Middle frontal gyrus (tissue), 1 donor: Measurements from ENCODE around the gene WNK1.
"Not testable (repeated sequence)": the region's sequence is repeated elsewhere in the genome, so short reads cannot be mapped to it uniquely, and the experiment has no call there.

Source experiments
- DNase-seq: peaks from one replicate; pipeline ENCODE4 v3.0.0-alpha.2; 2015; ENCODE audit warnings: low spot score; ENCODE audit errors: extremely low spot score

WNK1 gene

DNA sequence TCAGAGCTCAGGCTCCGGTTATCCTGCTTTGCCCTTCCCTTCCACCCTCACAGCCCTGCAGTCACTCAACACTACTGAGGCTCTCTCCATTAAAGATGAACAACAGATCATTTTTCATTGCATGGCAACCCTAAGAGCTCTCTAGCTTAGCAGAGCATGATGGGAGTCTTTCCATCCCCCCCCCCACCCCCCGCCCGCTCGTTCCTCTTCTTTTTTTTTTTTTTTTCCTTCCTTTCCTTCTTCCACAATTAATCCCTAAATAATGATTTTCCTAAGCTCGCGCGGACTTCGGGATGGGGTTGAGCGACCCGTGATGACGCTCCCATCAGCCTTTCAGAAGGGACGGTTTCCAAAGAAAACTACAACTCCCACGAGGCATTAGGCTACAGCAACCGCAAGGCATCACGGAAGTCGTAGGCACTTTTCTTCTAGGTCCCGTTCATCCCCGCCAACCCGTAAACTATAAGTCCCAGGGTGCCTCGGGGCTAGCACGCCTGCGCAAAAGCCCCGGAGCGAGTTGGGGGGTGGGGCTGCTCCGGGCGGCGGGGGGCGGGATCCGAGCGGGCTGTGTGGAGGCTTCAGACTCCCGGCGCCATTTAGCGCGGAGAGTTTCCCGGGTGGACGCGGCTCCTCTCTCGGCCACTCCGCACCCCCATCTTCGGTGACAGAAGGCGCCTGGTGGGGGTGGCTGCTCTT is at the start of gene WNK1:
Gene WNK1, plus strand, starts transcription at position 581 of the 696 bp plus-strand sequence. CDS start 987 bp downstream, outside the sequence.
- DNase-seq, result peak; percentile 95

DNA sequence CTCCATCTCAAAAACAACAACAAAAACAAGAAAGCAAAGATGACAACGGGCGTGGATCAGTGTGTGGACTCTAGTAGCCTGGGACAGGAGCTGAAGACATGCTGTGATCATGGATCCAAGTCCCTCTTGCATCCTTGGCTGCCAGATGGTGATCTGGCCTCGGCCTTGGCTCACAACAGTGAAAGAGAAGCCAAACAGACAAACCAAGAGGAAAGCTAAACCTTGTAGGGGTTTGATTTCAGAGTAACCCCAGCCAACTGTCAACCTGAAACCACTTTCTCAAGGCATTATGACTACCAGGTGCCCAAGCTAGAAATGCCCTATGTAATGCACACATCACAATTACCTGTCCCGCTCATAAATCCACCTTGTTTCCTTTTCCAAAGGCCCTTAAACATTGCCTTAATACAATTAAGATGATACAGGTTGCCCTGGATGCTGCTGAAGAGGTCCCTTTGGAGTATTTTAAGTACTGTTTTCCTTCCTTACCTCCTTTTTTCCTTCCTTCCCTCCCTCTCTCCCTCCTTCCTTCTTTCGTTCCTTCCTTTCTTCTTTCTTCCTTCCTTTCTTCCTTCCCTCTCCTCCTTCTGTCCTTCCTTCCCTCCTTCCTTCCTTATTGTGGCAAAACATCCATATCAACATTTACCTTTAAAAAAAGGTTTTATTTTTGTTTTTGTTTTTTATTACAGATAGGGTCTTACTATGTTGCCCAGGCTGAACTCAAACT is 47.7 kb upstream of the WNK1 start:
- no peak for DNase-seq

DNA sequence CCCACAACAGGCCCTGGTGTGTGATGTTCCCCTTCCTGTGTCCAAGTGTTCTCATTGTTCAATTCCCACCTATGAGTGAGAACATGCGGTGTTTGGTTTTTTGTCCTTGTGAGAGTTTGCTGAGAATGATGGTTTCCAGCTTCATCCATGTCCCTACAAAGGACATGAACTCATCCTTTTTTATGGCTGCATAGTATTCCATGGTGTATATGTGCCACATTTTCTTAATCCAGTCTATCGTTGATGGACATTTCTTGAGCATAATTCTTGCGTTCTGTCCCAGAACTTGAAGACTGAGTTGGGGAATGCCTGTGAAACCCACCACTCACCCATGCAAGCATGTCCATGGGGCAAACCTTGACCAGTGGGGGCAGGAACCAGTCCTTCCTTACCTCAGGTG is 44.3 kb upstream of the WNK1 start:
- DNase-seq, result not testable (repeated sequence)

DNA sequence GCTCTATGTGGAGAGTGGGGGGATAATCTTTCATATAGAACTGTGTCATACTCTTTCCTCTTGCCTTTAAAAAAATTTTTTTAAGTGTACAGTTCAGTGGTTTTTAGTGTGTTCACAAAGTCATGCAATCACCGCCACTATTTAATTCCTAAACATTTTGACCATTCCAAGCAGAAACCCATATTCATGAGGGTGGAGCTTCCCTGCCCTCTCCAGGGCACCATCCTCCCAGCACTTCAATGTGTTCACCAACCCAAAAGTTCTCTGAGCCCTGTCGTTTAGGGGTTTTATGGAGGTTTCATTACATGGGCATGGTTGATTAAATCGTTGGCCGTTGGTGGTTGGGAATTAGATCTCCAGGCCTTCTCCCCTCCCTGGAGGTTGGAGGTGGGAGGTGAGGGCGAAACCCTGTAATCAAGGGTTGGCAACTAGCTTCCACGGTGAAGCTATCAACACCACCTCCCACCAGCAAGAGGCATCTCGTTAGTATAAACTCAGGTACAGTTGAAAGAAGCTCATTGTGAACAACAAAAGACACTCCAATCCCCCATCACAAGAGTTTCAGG is 42.8 kb upstream of the WNK1 start:
- no peak for DNase-seq

DNA sequence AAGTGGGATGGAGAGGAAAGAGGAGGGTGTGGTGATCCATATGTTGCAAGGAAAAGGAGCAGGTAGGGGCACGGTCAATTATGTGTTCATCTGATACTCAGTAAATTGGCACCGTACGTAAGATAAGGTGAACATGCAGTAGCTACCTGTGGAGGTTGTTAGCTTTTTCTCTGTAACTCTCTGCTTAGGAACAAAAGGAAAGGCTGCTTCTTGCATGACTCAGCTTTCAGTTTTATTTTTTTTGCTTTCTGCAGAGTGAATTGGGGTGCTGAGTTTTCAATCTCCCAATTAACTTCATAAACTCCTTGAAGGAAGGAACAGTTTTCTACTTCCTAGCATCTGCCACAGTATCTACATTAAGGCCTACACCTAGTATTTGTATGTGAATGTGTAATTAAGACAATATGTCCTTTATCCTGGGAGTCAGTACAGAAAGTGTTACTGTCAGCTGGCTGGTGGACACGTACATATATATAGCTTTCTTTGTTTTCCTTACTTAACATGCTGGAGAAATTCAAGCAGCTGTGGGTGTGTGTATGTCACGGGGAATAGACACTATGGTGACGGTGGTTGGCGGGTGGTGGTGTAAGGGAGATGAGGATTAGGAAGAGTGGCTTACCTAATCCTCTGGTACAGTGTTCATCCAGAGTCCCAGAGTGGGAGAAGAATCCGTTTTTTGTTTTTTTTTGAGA is 40.1 kb upstream of the WNK1 start:
- no peak for DNase-seq

DNA sequence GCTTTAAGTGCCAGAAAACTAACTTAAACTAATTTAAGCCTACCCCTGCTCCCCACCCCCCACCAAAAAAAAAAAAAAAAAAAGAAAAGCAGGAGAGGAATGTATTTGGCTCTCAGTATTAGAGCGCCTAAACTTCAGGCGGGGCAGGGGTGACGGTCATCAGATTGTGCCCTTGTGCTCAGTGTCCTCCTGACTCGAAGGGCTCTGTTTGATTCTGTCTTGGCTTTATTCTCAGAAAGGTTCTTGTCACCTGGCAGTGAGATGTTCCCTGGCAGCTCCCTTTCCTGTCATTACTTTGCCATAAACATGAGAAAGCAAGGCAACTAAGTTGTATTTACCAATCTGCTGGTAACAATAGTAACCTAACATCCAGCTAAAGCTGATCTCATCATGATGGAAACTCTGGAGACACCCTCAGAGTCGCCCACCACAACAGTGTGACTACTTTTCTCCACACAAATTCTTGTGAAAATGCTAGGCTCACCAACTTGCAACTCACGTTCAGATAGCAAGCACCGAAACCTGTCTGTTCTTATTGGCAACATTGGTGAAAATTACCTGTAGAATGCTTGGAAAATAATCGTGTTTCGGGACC is 39.0 kb upstream of the WNK1 start:
- DNase-seq, result no peak

DNA sequence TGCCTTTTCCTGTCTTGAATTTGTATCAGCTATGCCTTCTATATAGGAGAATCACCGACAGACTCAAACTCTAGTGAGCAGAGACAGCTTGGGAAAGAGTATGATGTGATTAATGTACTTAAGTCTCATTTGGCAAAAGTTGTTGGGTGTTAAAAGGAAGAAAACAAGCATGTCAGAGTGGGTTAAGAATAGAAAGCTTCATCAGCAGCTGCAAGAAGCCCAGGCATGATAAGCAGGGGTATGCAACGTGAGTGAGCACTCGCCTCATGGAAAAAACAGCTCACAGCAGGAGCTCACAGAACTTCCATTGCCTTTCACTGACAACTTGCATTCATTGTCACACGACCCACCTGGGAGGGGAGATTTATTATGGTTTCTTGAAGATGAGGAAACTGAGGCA is 35.9 kb upstream of the WNK1 start:
- DNase-seq, result no peak

DNA sequence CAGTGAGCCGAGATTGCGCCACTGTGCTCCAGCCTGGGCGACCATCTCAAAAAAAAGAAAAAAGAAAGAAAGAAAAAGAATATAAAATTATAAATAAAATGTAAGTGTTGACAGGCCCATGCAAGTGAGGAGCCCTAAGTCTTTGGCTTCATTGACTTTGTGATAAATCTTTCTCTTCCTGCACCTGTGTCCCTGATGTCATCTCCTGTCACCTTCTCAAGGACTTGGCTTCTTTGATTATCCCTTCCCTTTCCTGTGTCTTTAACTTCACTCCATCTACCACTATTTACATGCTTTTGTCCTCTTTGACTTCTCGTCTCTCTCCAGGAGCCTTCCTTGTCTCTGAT is 33.6 kb upstream of the WNK1 start:
- DNase-seq, result no peak

DNA sequence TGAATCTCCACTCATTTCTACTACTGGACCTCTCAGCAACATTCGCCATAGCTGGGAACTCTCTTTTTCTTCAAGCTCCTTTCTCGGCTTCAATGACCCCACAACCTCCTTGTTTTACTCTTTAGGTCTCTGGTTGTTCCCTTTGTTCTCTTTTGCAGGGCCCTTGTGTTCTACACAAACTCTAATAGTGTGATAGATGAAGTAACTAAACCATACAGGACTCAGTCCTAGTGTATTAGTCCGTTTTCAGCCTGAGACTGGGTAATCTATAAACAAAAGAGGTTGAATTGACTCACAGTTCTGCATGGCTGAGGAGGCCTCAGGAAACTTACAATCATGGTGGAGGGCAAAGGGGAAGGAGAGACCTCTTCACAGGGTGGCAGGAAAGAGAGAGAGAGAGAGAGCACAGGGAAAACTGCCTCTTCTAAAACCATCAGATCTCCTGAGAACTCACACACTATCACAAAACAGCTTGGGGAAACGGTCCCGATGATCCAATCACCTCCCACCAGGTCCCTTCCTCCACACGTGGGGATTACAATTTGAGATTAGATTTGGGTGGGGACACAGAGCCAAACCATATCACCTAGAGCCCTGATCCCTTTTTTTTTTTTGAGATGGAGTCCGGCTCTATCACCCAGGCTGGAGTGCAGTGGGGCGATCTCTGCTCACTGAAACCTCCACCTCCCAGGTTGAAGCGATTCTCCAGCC is 32.0 kb upstream of the WNK1 start:
- DNase-seq, result no peak

DNA sequence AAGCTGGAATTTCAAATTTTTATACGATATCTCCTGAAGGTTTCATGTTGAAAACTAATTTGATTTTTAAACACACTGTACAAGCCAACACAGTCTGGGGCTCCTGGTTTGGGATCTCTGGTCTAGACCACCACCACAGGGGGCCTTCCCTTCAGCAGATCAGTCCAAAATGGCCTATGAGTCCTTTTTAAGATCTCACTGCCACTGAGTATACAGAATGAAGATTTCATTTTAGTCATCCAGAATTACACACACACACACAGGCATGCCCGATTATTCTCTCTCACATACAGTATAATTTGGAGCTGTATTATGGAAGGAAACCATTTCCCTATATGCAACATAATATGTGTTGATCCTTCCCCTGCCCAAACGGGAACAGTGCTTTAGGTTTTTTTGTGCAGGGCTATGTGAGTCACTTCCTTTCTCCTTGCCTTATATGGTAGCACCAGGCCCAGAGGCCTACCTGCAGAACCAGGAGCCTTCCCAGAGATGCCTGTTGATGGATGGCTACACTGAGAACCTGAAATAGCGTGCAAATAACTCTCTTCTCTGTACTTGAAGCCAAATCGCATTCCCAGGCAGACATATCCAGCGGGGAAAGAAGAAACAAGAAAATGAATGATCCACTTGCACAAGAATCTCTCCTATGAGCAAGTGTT is 28.1 kb upstream of the WNK1 start:
- no peak for DNase-seq

DNA sequence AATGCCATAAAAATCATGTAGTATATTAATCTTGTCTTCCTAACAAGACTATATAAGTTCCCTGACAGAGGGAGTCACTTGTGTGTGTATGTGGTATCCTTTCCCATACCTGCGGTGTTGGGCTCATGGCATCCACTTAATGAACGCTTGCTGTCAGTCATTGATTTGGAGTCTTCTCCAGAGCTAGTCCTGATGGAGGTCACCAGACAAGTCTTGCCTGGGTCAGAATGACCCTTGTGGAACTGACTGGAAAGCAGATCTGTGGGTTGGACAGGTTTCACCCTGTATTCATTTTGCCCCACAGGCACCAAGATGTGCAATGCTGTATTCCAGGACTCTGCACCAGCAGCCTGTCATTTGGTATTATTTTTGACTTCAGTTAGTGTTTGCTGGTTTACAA is 27.3 kb upstream of the WNK1 start:
- DNase-seq, result no peak

DNA sequence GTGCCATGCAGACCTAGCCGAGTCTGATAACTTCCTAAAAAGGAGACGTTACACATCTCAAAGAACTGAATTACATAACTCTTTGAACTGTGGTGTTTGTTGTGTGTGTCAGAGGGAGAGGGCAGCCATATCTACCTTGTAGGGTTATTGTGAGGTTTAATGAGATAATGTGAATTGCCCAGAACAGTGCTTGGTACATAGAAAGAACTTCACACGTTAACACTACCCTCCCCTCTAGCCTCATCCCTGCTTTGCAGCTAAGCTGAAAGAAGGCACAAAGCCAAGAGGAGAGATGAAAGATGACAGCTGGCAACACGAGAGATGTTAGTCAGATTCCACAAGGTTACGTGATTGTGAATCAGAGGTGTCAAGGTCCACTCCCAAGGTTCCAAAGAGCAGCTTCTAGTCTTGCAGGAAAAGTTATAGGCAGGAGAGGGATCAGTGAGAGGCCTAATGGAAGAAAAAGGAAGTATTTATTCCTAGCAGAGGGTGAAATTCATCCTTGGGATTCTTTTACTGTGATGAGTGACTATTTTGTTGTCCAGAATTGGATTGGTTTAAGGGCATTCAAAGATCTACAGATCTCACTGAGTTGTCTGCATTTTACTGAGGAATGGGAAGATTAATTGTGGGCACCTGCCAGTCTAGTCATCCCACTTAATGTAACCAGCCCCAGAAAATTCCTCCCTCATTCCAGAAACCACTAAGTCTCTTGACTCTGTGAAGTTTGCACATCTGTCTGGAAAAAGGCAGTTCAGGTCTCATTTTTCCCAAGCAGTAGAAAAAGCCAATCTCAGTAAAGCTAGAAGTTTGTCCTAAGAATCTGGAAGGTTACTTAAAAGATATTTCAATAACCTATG is 25.9 kb upstream of the WNK1 start:
- DNase-seq, result no peak

DNA sequence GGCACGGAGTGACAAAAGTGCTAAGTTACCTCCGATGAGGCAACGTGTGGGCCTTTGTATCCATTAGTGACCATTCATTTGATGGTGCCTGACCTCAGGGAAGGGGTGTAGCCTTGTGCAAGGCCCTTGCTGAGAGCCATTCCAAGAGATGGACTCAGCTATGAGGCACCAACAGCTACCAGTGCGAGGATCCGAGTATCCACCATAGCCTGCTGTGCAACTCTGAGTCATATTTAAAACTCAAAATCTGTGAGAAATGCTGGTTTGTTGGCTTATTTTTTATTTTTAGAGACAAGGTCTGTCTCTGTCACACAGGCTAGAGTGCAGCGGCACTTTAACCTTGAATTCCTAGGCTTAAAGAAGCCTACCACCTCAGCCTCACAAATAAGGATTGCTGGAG is 25.1 kb upstream of the WNK1 start:
- DNase-seq, result no peak

DNA sequence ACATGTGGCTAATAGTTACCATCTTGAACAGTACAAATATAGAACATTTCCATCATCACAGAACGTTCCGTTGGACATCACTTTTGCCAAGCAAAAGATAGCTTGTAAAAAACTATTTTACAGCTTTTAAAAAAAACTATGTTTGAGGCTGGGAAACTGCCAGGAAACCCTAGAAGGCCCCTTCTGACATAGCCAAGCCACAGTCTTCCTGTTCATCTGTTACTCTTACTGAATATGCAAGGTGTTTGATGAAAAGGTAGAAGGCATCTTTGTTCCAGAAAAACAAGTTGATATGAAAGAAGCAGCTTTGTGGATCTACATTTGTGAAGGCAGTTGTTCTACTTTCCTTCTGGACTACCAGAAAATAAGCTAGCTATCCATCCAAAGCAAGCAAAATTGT is 23.6 kb upstream of the WNK1 start:
- DNase-seq, result no peak

DNA sequence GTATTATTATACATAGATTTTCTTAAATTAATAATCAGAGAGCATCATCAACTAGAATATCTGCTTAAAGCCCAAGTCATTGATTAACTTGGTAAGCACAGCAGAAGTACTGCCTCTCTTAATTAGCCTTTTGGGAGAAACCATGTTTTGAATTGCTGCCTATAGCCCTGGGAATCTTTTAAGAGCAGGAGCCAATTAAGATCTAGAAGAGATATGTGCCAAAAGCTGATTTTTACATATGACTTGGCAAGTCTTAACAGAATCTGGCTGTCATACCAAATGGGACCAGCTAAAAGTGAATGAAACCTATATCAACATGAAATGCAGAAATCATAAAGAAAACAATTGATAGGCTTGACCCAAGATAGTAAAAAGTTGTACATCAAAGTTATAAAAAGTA is 23.2 kb upstream of the WNK1 start:
- DNase-seq, result no peak

DNA sequence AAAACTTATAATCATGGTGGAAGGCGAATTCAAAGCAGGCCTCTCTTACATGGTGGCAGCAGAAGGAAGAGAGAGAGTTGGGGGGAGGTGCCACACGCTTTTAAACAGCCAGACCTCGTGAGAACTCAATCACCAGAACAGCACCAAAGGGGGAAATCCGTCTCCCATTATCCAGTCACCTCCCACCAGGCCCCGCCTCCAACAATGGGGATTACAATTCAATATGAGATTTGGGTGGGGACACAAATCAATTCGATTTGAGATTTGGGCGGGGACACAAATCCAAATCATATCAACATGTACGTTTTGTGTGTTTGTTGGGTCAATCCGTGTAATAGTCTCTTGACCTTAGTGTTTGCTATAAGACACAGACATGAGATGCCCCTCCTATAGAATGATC is 21.8 kb upstream of the WNK1 start:
- no peak for DNase-seq

DNA sequence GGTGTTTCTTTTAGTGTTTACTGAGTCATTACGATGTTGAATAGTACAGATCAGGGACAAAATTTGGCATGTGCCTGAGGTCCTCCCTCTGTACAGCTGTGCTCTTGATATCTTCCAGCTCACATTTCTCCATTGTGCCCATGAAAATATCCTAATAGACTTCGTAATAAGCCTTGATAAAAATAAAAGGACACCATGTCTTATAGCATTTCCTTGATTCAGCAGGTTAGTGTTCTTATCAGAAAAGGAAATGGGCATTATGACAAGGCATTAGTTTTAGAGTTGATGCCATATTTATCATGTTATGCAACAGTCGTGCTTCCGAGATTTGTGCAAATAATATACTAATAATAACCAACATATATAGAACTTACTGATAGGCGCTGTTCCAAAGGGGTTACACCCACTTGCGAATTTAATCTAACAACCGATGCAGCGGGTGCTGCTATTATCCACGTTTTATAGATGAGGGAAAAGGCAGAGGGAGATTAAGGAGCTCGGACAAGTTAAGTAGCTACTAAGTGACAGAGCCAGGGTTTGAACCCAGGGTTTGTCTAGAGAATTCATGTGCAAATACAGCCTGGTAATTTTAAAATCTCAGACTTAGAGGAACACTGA is 15.1 kb upstream of the WNK1 start:
- DNase-seq, result no peak

DNA sequence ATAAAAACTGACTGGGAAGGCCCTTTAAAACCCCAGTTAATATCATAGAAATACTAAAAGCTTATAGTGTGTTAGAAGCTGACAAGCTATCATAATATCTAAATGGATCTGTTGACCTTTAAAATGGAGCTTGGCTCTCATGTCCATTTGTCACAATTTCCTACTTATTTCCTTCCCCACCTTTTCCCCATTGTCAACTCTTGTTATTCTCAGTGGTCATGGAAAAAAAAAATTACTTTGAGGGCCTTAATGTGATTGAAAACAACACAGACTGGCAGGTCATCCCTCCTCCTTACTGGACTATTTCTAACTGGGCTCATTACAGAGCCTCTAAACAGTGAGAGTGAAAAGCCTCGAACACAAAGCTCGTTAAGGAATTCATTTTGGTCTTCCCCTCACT is 13.7 kb upstream of the WNK1 start:
- no peak for DNase-seq

DNA sequence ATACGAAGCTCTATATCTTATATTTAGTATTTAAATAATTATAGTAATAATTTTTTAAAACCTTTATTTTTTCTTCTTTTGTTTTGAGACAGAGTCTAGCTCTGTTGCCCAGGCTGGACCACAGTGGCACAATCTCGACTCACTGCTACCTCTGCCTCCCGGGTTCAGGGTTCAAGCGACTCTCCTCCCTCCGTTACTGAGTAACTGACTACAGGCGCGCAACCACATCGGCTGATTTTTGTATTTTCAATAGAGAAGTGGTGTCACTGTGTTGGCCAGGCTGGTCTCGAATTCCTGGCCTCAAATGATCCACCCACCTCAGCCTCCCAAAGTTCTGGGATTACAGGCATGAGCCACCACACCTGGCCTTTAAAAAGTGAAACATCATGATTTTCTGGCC is 13.0 kb upstream of the WNK1 start:
- no peak for DNase-seq
